Measurements from ENCODE around the gene COL4A3. TPM values are rescaled to one million over a fixed set of nuclear protein-coding genes. Genes with fewer than 3 reads are reported as not detected.

The COL4A3 gene
- total RNA-seq, 2 donors from 2014 or later = 1.6 to 16.5 TPM

DNA sequence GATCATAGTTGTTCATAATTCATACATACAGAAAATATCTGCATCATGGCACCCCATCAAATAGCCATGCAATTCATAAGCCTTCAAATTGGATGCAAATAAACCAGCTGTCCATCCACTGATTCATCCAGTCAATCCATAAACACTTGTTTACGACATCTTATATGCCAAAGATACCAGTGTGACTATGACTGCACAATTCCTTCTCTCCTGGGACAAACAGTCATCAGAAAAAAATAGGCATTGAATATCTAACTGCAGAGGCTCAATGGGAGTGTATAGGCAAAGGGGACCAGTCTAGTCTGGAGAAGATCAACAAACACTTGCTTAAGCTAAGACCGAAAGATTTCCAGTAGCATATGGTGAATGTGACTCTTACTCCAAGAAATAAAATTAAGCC, 70.0 kb downstream of the COL4A3 start:
- no peaks in the 10 kb centered on the region for H3K4me1 ChIP-seq
- no peak overlapping the region for H3K4me3 ChIP-seq
- H3K27ac ChIP-seq = no peak overlapping the region
- H3K9me3 ChIP-seq = no peaks in the 10 kb centered on the region
- no peaks in the 10 kb centered on the region for H3K27me3 ChIP-seq
- TF ChIP-seq POLR2A (IDR thresholded peaks at IDR 0.05) = no peak
- TF ChIP-seq, protein P1, sequence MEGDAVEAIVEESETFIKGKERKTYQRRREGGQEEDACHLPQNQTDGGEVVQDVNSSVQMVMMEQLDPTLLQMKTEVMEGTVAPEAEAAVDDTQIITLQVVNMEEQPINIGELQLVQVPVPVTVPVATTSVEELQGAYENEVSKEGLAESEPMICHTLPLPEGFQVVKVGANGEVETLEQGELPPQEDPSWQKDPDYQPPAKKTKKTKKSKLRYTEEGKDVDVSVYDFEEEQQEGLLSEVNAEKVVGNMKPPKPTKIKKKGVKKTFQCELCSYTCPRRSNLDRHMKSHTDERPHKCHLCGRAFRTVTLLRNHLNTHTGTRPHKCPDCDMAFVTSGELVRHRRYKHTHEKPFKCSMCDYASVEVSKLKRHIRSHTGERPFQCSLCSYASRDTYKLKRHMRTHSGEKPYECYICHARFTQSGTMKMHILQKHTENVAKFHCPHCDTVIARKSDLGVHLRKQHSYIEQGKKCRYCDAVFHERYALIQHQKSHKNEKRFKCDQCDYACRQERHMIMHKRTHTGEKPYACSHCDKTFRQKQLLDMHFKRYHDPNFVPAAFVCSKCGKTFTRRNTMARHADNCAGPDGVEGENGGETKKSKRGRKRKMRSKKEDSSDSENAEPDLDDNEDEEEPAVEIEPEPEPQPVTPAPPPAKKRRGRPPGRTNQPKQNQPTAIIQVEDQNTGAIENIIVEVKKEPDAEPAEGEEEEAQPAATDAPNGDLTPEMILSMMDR (IDR thresholded peaks at IDR 0.05) = no peak
- intact Hi-C loops (cut with DNase I) = no loop called here
- 92 to 93% methylated on average over 2 of the region's 2 CpGs for WGBS, 2 donors
- ATAC-seq (no peak), DNase-seq (no peak)
- no peaks in the 10 kb centered on the region for H3K36me3 ChIP-seq (replicated peaks in 1 of 2; ENCODE audit: insufficient read depth in 1 of 2, low read depth in 2 of 2)

DNA sequence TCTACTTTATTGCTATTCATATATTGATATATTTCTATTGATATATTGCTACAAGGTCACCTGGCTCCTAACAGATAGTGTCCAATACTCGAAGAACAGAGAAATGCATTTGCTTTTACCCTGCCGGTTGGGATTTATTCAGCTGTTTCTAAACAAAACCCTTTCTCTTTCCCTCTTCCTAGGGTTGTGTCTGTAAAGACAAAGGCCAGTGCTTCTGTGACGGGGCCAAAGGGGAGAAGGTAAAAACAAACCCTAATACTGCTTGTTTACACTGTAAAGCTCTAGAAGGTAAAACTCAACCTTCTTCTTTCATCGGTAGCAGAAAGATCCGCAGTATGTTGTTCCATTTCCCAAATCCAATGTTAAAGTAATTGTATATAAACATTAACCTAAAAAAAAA, 73.4 kb downstream of the COL4A3 start:
- no peak for TF ChIP-seq POLR2A (IDR thresholded peaks at IDR 0.05)
- TF ChIP-seq, protein P1 (IDR thresholded peaks at IDR 0.05) = no peak
- Histone ChIP-seq H3K27ac (no peak overlapping the region), H3K4me3 (no peak overlapping the region), H3K36me3 (replicated peaks in 1 of 2; ENCODE audit: insufficient read depth in 1 of 2, low read depth in 2 of 2) (no peaks in the 10 kb centered on the region), H3K4me1 (no peaks in the 10 kb centered on the region), H3K27me3 (no peaks in the 10 kb centered on the region), H3K9me3 (no peaks in the 10 kb centered on the region)
- DNase-seq (no peak), ATAC-seq (no peak)
- WGBS, 2 donors = 31 to 36% methylated on average over 5 of the region's 5 CpGs
- intact Hi-C loops (cut with DNase I) = no loop called here

DNA sequence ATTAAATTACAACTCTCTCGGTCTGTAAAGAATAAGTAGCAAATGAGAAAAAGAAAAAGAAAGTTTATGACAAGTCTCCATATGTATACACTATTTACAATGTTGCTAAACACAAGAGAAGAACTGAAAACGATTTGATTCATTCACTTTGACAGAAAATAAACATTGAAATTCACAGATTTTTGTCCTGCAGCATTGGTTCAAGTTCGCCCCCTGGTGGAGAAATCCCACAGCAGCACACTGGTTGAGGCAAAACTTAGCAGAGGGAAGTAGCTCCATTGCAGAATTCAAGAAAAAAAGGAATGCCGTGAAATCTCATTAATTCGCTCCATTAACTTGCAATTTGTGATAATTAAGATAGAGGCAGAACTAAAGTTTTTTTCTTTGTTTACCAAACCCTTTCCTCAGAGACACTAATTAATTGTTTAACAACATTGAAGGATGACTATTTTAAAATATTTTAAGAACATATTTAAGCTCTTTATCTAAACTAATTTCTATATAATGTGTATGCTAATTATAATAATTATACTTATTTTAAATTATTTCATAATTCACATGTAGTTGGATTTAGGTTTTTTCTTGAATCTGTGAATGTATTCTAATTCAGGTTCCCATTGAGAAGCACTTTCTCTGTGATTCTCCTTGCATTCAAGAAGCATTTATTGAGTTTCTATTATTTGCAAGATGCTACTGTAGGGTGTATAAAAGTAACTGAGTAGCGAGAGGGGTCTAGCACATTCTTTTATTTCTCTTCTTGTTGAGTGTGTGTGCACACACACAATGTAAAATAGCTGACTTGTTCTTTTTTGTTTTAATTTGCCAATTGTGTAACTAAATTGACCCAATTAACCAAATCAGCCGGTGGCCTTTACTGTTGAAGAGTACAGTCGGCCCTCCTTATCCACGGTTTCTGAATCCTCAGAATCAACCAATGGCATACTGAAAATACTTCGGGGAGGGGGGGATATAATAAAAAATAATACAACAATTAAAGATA, 74.1 kb downstream of the COL4A3 start:
- WGBS, 2 donors = 26 to 28% methylated on average over 10 of the region's 10 CpGs
- TF ChIP-seq POLR2A (IDR thresholded peaks at IDR 0.05) = no peak
- TF ChIP-seq, protein P1 (IDR thresholded peaks at IDR 0.05) = peak; percentile 64 to 100 (median 86)
- Histone ChIP-seq H3K27ac (no peak overlapping the region), H3K9me3 (no peaks in the 10 kb centered on the region), H3K36me3 (replicated peaks in 1 of 2; ENCODE audit: insufficient read depth in 1 of 2, low read depth in 2 of 2) (no peaks in the 10 kb centered on the region), H3K27me3 (no peaks in the 10 kb centered on the region), H3K4me1 (no peaks in the 10 kb centered on the region), H3K4me3 (no peak overlapping the region)
- DNase-seq (peak; percentile 66 to 82 (median 76)), ATAC-seq (peak; percentile 52)
- intact Hi-C loops (cut with DNase I) = no loop called here

DNA sequence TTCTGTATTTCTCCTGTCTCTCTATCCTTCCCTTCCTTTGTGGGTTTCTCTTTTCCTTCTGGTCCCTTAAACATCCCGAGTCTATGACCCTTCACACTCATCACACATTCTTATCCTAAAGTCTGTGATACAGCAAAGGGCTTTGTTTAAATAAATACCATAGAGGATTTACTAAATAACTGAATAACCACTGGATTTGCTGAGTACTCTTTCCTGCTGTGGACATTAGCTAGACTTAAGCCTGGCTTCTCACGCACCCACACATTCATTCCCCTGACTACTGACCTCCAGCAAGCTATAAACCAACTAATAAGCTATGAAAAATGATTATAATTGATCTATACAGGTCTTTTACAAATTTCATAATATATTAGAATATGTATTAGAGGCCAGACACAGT, 76.6 kb downstream of the COL4A3 start:
- Histone ChIP-seq H3K9me3 (no peaks in the 10 kb centered on the region), H3K4me1 (no peaks in the 10 kb centered on the region), H3K27ac (no peak overlapping the region), H3K27me3 (no peaks in the 10 kb centered on the region), H3K4me3 (no peak overlapping the region), H3K36me3 (replicated peaks in 1 of 2; ENCODE audit: insufficient read depth in 1 of 2, low read depth in 2 of 2) (no peaks in the 10 kb centered on the region)
- intact Hi-C loops (cut with DNase I) = loop anchor here (5.0 kb wide), 1 partner anchor 109 kb away; no protein-coding TSS in a partner anchor
- WGBS, 2 donors = 84 to 91% methylated on average over 2 of the region's 2 CpGs
- no peak for ATAC-seq
- DNase-seq = no peak
- TF ChIP-seq POLR2A (IDR thresholded peaks at IDR 0.05) = no peak
- TF ChIP-seq, protein P1 (IDR thresholded peaks at IDR 0.05) = no peak
